VCaP (cell line): ENCODE data around the gene ENC1.
A peak's percentile ranks its signal among the peaks of the same experiment; 100 is the strongest.

ENCODE experiments used
- H3K27ac ChIP-seq: fragments of 450-650 bp; 2 replicates; pipeline ENCODE4 v1.5.1; 2017
- TF ChIP-seq, protein P1 (sequence below): fragments of 450-650 bp; conservative IDR thresholded peaks from 2 replicates; pipeline ENCODE4 v1.5.1; 2017; ENCODE audit warnings: mild to moderate bottlenecking, moderate library complexity

The ENC1 gene

DNA sequence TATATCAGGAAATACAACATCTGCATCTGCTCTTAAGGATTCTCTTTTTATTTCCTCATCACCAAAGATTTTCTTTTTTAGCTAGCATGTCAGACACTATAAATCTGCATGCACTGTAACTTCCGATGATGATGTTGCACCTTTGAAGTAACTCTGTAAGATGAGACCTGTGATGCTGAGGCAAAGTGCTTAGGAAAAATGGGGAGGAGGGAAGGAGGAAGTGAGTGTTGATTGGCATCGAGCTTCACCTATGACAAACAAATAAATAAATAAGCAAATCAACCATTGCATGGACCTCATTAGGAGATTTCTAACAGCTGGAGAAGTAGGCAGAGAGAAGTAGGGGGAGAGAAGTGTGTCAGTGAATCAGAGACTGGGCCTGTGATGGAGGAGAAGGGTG, 52.6 kb downstream of the ENC1 start:
- TF ChIP-seq, protein P1, sequence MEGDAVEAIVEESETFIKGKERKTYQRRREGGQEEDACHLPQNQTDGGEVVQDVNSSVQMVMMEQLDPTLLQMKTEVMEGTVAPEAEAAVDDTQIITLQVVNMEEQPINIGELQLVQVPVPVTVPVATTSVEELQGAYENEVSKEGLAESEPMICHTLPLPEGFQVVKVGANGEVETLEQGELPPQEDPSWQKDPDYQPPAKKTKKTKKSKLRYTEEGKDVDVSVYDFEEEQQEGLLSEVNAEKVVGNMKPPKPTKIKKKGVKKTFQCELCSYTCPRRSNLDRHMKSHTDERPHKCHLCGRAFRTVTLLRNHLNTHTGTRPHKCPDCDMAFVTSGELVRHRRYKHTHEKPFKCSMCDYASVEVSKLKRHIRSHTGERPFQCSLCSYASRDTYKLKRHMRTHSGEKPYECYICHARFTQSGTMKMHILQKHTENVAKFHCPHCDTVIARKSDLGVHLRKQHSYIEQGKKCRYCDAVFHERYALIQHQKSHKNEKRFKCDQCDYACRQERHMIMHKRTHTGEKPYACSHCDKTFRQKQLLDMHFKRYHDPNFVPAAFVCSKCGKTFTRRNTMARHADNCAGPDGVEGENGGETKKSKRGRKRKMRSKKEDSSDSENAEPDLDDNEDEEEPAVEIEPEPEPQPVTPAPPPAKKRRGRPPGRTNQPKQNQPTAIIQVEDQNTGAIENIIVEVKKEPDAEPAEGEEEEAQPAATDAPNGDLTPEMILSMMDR, result no peak
- H3K27ac ChIP-seq, result no peak overlapping the region

DNA sequence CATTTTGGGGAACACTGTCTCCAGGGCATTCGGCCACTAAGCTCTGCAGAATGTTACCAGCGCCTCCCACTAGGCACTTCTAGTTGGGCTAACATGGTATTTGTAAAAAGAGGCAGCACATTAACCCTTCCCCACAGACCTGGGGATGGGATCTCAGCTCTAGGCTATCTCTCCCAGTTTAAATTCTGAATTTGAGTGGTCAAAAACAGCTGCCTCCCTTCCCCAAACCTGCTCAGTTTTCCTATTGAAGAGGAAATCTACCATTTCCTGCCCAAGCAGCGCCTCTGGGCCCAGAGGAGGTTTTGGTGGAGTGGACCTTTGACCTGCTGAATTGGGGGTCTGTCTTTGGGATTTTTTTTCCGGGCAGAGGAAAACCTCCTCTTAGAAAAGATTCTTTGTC, 53.2 kb downstream of the ENC1 start:
- TF ChIP-seq, protein P1, result no peak
- no peak overlapping the region for H3K27ac ChIP-seq

DNA sequence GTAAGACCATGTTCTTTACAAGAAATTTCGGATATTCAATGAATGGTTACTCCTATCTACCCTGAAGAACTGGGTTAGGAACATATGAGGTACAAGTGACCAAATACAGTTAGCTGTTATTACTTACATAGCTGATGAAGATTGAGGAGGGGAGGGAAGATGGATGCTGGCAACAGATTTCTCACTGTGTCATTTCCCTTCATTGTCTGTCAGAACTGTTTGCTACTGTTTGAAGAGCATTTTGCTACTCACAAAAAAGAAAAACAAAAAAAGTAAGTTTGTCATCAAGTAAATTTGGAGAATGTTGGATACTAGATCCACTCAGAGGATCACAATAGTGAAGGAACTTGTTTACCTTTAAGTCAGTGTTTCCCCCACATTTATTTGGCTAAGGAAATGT, 53.7 kb downstream of the ENC1 start:
- TF ChIP-seq, protein P1, result no peak

DNA sequence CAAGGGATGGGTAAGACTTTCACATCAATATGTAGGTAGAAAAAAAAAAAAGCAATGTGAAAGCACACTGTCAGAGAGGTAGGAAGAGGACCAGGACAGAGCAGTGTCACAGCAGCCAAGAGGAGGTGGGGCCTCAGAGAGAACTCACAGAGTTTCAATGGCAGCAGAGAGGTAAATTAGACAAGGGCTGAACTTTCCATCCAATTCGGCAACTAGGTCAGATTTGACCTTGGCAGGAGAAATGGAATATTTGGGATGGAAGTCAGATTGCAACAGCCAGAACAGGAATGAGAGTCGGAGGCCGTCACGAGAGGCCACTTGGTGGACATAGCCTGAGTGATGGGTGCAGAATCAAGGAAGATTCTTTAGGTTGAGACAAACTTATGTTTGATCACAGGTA, 57.7 kb downstream of the ENC1 start:
- TF ChIP-seq, protein P1, result no peak
- H3K27ac ChIP-seq, result no peak overlapping the region

More for the DNA sequence above, 53.7 kb downstream of the ENC1 start:
- no peak overlapping the region for H3K27ac ChIP-seq

DNA sequence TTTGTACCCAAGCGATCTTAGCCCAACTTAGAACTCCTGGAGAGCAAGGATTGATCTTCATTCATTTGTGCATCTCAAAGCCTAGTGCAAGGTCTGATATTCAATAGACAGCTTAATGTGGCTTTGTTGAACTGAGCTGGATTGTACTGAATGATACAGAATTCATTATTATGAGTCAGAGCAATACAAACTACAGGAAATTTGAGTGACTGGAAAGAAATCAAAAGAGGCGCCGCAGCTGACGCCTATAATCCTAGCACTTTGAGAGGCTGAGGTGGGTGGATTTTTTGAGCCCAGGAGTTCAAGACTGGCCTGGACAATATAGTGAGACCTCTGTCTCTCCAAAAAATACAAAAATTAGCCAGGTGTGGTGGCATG, 58.6 kb downstream of the ENC1 start:
- peak overlapping the region; percentile 86 for H3K27ac ChIP-seq
- TF ChIP-seq, protein P1, result no peak

DNA sequence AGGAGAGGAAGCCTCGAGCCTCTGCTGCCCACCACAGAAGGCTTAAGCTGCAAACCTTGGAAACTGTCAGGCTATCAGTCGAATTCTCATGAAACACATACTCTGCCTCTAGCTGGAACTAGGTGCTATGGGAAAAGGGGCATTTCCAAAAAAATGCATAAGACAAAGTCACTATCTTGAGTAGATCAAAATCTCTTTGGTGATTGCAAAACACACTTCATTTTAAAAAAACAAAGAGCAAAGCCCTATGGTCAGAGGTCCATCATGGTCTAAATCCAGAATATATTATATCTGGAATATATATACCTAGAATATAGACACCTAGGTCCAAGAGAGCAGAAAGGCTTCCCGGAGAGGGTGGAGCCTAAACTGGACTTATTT, 59.8 kb downstream of the ENC1 start:
- TF ChIP-seq, protein P1, result no peak
- peak overlapping the region; percentile 86 for H3K27ac ChIP-seq

DNA sequence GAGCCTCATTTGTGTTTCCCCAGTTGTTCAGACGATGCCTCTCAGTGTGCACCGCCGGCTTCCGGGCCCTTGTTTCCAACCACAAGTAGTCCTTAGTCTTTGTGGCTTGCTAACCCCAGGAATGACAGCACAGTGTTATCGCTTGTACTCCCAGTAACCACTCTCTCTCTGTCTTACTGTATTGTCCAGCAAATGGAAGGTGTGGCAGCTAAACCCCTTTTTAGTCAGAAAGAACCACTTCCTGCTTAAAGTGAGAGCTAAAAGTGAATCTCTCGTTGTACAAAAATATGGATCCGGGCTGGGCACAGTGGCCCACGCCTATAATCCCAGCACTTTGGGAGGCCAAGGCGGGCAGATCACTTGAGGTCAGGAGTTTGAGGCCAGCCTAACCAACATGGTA, 61.3 kb downstream of the ENC1 start:
- TF ChIP-seq, protein P1, result no peak
- no peak overlapping the region; the same call in 1 of the 2 replicates for H3K27ac ChIP-seq
